Muscle of back (tissue), 11 donors: Measurements from ENCODE around the gene LEFTY2. TPM values are rescaled to one million over a fixed set of nuclear protein-coding genes. Genes with fewer than 3 reads are reported as not detected.
"Not testable (repeated sequence)": the region's sequence is repeated elsewhere in the genome, so short reads cannot be mapped to it uniquely, and the experiment has no call there.

Source experiments
- DNase-seq, 3 donors: peaks; one replicate each; pipeline versions ENCODE4 v3.0.0 to v3.0.0-alpha.2; 2013
- polyA plus RNA-seq, 10 donors: library from polyadenylated mRNA; unstranded; fragments of 120-200 nt; gene quantifications; one replicate each; pipeline ENCODE4 v1.2.1, GENCODE V29; 2013; ENCODE audit not compliant: insufficient read length in 10 of 10

Gene LEFTY2
- polyA plus RNA-seq, 10 donors, result 2.1 to 6.7 (median 3.6) TPM

- DNase-seq, result no peak
Observed at GRCh38 chr1:225931270-225932136, 9.5 kb downstream of the LEFTY2 start.

- DNase-seq, result no peak
Observed at GRCh38 chr1:225930566-225930965, 10.5 kb downstream of the LEFTY2 start.

- not testable (repeated sequence) for DNase-seq
Observed at GRCh38 chr1:225929462-225929861, 11.6 kb downstream of the LEFTY2 start.

GRCh38 chr1:225928186-225929175 lies 12.5 kb downstream of the LEFTY2 start:
- DNase-seq, result no peak

GRCh38 chr1:225926551-225927113 lies 14.4 kb downstream of the LEFTY2 start:
- no peak for DNase-seq

GRCh38 chr1:225923692-225924555 lies 17.1 kb downstream of the LEFTY2 start, which contains the start of gene PYCR2:
Gene PYCR2, minus strand, starts transcription at chr1:225924250. Its CDS starts 140 bp downstream, at chr1:225924110.
- DNase-seq, result peak; percentile 96 to 97 (median 96)

- no peak for DNase-seq
Observed at GRCh38 chr1:225923381-225923691, 17.7 kb downstream of the LEFTY2 start.

- DNase-seq, result no peak
Observed at GRCh38 chr1:225921734-225922709, 19.0 kb downstream of the LEFTY2 start.

- DNase-seq, result no peak
Observed at GRCh38 chr1:225919906-225920305, 21.1 kb downstream of the LEFTY2 start.

- DNase-seq, result no peak
Observed at GRCh38 chr1:225918280-225918679, 22.7 kb downstream of the LEFTY2 start.

- no peak for DNase-seq
Observed at GRCh38 chr1:225917536-225917935, 23.5 kb downstream of the LEFTY2 start.

GRCh38 chr1:225917101-225917500 lies 23.9 kb downstream of the LEFTY2 start:
- DNase-seq, result no peak

- no peak for DNase-seq
Observed at GRCh38 chr1:225915538-225915991, 25.5 kb downstream of the LEFTY2 start.

- DNase-seq, result no peak
Observed at GRCh38 chr1:225914947-225915346, 26.1 kb downstream of the LEFTY2 start.

GRCh38 chr1:225914391-225914790 lies 26.6 kb downstream of the LEFTY2 start:
- DNase-seq, result no peak

- DNase-seq, result peak; percentile 30 to 87 (median 71)
Observed at GRCh38 chr1:225911191-225912130, 29.6 kb downstream of the LEFTY2 start.

GRCh38 chr1:225909477-225909876 lies 31.5 kb downstream of the LEFTY2 start:
- no peak for DNase-seq

- DNase-seq, result no peak
Observed at GRCh38 chr1:225908773-225909172, 32.2 kb downstream of the LEFTY2 start.
